Measurements from ENCODE around the gene FAM120B. TPM values are rescaled to one million over a fixed set of nuclear protein-coding genes. Genes with fewer than 3 reads are reported as not detected.

The FAM120B gene
- polyA plus RNA-seq, 1 donor from 2014 or later = 17.9 TPM

DNA sequence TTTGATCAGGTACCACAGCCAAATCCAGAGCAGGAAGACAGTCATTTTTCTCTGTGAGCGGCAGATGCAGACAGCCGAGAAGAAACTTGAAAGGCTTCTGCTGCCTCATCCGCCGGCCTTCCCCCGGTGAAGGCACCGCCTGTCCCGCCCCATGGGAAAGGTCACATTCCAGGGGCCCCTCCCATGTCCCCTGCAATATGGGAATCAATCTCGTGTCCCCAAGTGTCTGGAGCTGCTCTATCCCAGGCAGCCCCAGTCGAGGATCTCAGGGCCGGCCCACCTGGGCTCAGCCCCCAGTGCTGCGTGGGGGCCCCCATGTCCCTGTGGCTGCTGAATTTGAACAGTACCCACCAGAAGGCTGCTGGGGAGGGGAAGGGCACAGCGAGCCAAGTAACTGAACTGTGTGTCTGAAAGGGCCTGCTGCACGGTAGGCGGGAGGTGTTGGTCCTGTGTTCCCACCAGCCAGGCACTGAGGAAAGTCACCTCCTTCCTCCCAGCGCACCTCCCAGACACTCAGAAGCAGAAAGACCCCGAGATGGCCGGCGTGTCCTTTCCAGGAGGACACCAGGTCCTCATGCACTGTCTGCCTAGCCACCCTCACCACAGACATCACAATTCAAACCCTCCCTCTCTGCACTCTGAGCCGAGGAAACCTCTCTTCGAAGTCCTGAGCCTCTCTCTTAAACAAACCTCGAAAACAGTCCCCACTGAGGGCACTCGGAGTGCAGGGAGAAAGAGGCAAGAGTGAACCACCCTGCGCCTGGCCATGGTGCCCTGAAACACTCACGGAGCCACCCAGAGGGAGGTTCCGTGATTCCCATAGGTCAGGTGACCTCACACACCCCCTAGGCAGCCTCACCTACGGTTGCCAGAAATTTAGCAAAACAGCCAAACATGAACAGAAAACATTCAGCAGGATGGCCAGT lies 147.3 kb downstream of the FAM120B start:
- Histone ChIP-seq H3K36me3 (ENCODE audit: insufficient read depth, low read length) (no peaks in the 10 kb centered on the region), H2AFZ (ENCODE audit: low read depth, low read length) (no peak overlapping the region), H3K79me2 (replicated peaks; ENCODE audit: insufficient read depth, low read length) (no peaks in the 10 kb centered on the region), H4K20me1 (ENCODE audit: insufficient read depth) (no peaks in the 10 kb centered on the region), H3K27me3 (ENCODE audit: insufficient read depth, low read depth, low read length) (no peaks in the 10 kb centered on the region), H3K4me3 (ENCODE audit: low read length) (no peak overlapping the region), H3K27ac (ENCODE audit: low read length) (no peak overlapping the region), H3K4me2 (ENCODE audit: low read length) (no peak overlapping the region), H3K9ac (ENCODE audit: low read length) (no peak overlapping the region), H3F3A (ENCODE audit: insufficient read depth, low read length, poor library complexity, severe bottlenecking) (no peaks in the 10 kb centered on the region), H3K9me2 (ENCODE audit: insufficient read depth, low read length) (no peaks in the 10 kb centered on the region), H3K9me3 (ENCODE audit: low read length) (no peaks in the 10 kb centered on the region)
- TF ChIP-seq POLR2AphosphoS5 (IDR thresholded peaks at IDR 0.05) = no peak
- TF ChIP-seq EP300 (conservative IDR thresholded peaks at IDR 0.05; ENCODE audit: poor library complexity, severe bottlenecking) = no peak
- TF ChIP-seq, protein P1, sequence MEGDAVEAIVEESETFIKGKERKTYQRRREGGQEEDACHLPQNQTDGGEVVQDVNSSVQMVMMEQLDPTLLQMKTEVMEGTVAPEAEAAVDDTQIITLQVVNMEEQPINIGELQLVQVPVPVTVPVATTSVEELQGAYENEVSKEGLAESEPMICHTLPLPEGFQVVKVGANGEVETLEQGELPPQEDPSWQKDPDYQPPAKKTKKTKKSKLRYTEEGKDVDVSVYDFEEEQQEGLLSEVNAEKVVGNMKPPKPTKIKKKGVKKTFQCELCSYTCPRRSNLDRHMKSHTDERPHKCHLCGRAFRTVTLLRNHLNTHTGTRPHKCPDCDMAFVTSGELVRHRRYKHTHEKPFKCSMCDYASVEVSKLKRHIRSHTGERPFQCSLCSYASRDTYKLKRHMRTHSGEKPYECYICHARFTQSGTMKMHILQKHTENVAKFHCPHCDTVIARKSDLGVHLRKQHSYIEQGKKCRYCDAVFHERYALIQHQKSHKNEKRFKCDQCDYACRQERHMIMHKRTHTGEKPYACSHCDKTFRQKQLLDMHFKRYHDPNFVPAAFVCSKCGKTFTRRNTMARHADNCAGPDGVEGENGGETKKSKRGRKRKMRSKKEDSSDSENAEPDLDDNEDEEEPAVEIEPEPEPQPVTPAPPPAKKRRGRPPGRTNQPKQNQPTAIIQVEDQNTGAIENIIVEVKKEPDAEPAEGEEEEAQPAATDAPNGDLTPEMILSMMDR (IDR thresholded peaks at IDR 0.05; ENCODE audit: poor library complexity, severe bottlenecking) = no peak
- no peak for TF ChIP-seq SMC3 (conservative IDR thresholded peaks at IDR 0.05; ENCODE audit: poor library complexity)

DNA sequence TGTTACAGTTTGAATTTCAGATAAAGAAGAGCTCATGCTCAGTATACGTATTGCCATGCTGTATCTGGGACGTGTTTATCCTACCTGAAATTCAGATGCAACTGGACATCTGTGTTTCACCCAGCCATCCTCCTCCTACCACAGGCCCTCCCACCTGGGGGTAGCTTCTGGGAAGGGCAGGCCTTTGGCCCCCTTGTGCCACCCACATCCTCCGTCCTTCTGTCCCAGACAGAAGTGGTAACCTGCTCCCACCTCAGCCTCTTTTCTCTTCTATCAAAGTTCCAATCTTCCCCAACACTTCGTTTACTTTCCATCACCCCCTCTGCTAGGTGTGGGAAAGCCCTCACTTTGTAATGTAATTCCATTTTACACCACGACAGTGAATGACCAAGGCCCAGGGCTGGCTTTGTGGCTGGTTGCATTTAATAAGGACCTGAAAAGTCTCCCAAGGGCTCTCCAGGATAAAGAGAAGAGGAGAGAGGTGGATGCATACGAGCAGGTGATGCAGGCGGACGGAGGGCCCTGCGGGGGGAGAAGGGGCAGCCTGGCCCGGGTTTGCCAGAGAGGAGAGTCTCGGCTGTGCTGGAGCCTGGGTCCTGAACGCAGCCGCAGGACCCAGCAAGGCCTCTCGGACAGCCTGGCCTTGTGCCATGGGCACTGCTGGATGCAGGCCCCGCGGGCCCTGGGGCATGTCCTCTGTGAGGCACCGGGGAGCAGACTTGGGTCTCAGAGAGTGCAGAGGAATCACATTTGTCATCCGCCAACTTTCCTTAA lies 148.1 kb downstream of the FAM120B start:
- Histone ChIP-seq H4K20me1 (ENCODE audit: insufficient read depth) (no peaks in the 10 kb centered on the region), H2AFZ (ENCODE audit: low read depth, low read length) (no peak overlapping the region), H3K4me2 (ENCODE audit: low read length) (no peak overlapping the region), H3K27ac (ENCODE audit: low read length) (no peak overlapping the region), H3K9me2 (ENCODE audit: insufficient read depth, low read length) (no peaks in the 10 kb centered on the region), H3K9me3 (ENCODE audit: low read length) (no peaks in the 10 kb centered on the region), H3K9ac (ENCODE audit: low read length) (no peak overlapping the region), H3K27me3 (ENCODE audit: insufficient read depth, low read depth, low read length) (no peaks in the 10 kb centered on the region), H3K79me2 (replicated peaks; ENCODE audit: insufficient read depth, low read length) (no peaks in the 10 kb centered on the region), H3K4me3 (ENCODE audit: low read length) (no peak overlapping the region), H3K36me3 (ENCODE audit: insufficient read depth, low read length) (no peaks in the 10 kb centered on the region), H3F3A (ENCODE audit: insufficient read depth, low read length, poor library complexity, severe bottlenecking) (no peaks in the 10 kb centered on the region)
- no peak for TF ChIP-seq TAF1 (IDR thresholded peaks at IDR 0.05; ENCODE audit: low read depth)
- TF ChIP-seq MXI1 (conservative IDR thresholded peaks at IDR 0.05; ENCODE audit: poor library complexity, severe bottlenecking) = no peak
- TF ChIP-seq RAD21 (conservative IDR thresholded peaks at IDR 0.05) = no peak
- TF ChIP-seq EP300 (conservative IDR thresholded peaks at IDR 0.05; ENCODE audit: poor library complexity, severe bottlenecking) = no peak
- TF ChIP-seq EZH2 (IDR thresholded peaks at IDR 0.05; ENCODE audit: borderline replicate concordance, insufficient read depth, low read length, poor library complexity, severe bottlenecking) = no peak
- no peak for TF ChIP-seq POLR2AphosphoS5 (IDR thresholded peaks at IDR 0.05)
- TF ChIP-seq, protein P1 (IDR thresholded peaks at IDR 0.05; ENCODE audit: poor library complexity, severe bottlenecking) = no peak
- TF ChIP-seq, protein P2, sequence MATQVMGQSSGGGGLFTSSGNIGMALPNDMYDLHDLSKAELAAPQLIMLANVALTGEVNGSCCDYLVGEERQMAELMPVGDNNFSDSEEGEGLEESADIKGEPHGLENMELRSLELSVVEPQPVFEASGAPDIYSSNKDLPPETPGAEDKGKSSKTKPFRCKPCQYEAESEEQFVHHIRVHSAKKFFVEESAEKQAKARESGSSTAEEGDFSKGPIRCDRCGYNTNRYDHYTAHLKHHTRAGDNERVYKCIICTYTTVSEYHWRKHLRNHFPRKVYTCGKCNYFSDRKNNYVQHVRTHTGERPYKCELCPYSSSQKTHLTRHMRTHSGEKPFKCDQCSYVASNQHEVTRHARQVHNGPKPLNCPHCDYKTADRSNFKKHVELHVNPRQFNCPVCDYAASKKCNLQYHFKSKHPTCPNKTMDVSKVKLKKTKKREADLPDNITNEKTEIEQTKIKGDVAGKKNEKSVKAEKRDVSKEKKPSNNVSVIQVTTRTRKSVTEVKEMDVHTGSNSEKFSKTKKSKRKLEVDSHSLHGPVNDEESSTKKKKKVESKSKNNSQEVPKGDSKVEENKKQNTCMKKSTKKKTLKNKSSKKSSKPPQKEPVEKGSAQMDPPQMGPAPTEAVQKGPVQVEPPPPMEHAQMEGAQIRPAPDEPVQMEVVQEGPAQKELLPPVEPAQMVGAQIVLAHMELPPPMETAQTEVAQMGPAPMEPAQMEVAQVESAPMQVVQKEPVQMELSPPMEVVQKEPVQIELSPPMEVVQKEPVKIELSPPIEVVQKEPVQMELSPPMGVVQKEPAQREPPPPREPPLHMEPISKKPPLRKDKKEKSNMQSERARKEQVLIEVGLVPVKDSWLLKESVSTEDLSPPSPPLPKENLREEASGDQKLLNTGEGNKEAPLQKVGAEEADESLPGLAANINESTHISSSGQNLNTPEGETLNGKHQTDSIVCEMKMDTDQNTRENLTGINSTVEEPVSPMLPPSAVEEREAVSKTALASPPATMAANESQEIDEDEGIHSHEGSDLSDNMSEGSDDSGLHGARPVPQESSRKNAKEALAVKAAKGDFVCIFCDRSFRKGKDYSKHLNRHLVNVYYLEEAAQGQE (IDR thresholded peaks at IDR 0.05; ENCODE audit: borderline replicate concordance) = no peak
- no peak for TF ChIP-seq SMC3 (conservative IDR thresholded peaks at IDR 0.05; ENCODE audit: poor library complexity)
